ENCODE results near the gene IL11. TPM values are rescaled to one million over a fixed set of nuclear protein-coding genes. Genes with fewer than 3 reads are reported as not detected.

Gene IL11
- total and polyA plus RNA-seq, 2 of the 13 experiments (the other 11 are each of a cell fraction or from before 2014, with no cell fraction given) = 2.5 to 2.9 TPM

GRCh38 chr19:55377356-55378131 lies 7.3 kb upstream of the IL11 start (continued):
- TF ChIP-seq HIC2 (CRISPR knock-in tag; IDR thresholded peaks at IDR 0.05; ENCODE audit: low read depth) (peak; percentile 37; the same call in 1 of the 2 replicates), ZNF879 (CRISPR knock-in tag; IDR thresholded peaks at IDR 0.05) (no peak), U2AF1 (optimal IDR thresholded peaks at IDR 0.05; ENCODE audit: low read depth, low read length) (no peak), CREBL2 (CRISPR knock-in tag; IDR thresholded peaks at IDR 0.05; ENCODE audit: borderline replicate concordance) (no peak), ATF6 (CRISPR knock-in tag; conservative IDR thresholded peaks at IDR 0.05) (no peak), JUN (CRISPR knock-in tag; IDR thresholded peaks at IDR 0.05) (no peak), ZBTB39 (CRISPR knock-in tag; IDR thresholded peaks at IDR 0.05) (no peak), KIAA2018 (CRISPR knock-in tag; IDR thresholded peaks at IDR 0.05; ENCODE audit: borderline replicate concordance) (no peak), MXD1 (CRISPR knock-in tag; IDR thresholded peaks at IDR 0.05) (no peak), ZNF75D (CRISPR knock-in tag; IDR thresholded peaks at IDR 0.05; ENCODE audit: borderline replicate concordance) (no peak), ZNF564 (CRISPR knock-in tag; IDR thresholded peaks at IDR 0.05) (no peak)
